Activated CD4-positive, alpha-beta T cell treated with anti-CD3 and anti-CD28 coated beads, Interleukin-2, amount 50 U/mL, for 16 hours (primary cell): ENCODE data around the gene MSI2.
A peak's percentile ranks its signal among the peaks of the same experiment; 100 is the strongest.

Source experiments
- DNase-seq: peaks from one replicate; pipeline ENCODE4 v3.0.0-alpha.2; 2020

MSI2 gene

DNA sequence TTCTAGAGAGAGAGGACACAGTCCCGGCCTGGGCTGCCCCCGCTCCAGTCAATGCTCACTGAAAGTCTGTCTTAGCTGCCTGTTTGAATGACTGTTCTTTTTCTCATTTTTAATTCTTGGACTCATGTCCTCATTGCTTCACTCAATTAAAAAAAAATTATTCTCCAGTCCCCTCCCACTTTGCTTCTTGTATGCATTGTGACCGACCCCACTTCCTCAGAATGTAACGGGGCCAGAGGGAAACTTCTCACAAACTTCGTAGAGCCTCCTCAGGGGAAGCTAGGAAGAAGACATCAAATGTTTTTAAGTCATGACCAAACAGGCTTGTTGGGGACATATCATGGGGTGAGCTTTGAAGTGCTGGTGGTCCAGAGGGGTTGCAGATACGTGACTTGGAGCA lies 375.5 kb downstream of the MSI2 start:
- no peak for DNase-seq

- no peak for DNase-seq
These were observed 376.0 kb downstream of the MSI2 start for GRCh38 chr17:57632294-57632693.

DNA sequence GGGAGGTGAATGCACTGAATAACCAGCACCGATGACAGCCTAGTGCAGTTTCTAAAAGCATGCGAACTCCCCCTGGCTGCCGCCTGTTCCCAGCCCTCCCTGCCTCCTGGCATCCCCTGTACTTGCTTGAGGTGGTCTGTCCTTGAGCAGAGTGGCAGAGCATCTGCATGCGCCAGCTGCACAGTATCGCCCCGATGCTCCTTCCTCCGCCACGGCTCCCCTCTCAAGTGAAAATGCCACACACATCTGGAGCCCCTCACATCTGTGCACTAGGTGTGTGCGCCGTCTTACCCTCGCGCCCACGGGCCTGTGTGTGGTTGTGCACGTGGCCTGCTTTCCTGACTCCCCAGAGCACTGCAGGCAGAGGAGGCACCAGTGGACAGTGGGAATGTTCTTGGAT lies 376.9 kb downstream of the MSI2 start:
- DNase-seq, result no peak

GRCh38 chr17:57634713-57635465 lies 378.6 kb downstream of the MSI2 start:
- DNase-seq, result no peak

DNA sequence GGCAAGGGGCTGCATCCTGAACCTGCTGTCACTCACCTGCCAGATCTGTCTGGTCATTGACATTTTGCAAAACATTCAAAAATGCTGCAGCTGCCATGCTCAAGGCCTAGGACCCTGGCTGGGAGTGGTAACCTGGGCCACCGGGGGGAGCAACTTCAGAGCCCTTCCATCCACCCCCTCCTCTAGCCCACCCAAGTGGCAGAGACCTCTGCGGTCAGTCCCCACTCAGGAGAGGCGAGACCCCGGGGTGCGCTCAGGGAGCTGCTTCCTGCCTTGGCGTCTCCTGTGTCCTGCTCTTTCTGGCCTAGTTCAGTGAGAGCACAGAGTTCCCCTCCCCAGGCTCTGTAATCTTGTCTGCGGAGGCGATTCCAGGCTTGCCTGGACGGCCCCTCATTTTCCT lies 380.0 kb downstream of the MSI2 start:
- no peak for DNase-seq

DNA sequence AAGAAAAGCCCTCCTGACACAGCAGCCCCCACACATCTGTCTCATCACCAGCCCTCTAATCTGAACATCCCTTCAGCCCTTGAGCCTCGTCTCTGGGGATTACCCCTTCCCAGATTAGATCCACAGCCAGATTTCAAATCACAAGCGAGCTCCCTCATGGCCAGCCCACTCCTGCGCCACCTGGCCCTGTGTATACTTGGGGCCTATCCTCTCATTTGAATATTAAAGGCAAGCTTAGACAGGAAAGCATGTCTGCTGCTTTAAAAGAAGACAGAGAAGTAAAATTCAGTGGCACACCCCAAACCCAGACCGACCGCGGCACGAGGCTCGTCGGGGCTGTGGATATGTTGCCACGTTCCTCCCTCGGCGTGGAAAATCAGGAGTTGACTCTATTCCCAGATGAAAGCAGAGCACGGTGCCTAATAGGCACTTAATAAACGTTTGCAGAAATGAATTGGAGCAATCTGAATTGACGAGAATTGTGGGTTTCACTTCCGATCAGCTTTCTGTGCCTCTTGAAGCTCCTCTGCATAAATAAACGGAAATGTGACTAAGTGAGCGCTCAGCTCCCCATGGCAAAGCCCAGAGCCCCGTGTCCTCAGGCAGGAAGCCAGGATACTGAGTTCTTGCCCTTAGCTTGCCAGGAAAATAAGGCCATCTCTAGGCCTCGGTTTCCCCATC lies 380.8 kb downstream of the MSI2 start:
- DNase-seq, result no peak

- DNase-seq, result no peak
These were observed 381.3 kb downstream of the MSI2 start for GRCh38 chr17:57637666-57638010.

GRCh38 chr17:57638284-57638683 lies 382.0 kb downstream of the MSI2 start:
- no peak for DNase-seq

DNA sequence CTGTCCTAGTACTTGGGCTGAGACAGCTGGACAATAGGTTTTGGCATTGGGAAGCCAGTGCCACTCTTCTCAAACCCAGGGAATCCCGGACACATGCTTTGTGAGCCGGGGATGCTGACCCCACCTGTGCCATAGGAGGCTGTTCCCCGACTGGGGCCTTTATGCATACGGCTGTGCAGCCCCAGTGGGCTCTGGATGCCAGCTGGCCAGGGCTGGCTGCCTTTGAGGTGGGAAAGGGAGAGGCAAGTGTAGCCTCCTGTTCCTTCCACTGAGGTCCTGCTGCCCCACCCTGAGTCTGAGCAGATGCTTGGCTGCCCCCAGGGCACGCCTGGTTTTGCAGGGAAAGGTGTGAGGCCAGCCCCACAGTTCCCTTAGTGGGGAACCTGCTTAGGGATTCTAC lies 383.1 kb downstream of the MSI2 start:
- no peak for DNase-seq

- no peak for DNase-seq
These were observed 383.8 kb downstream of the MSI2 start for GRCh38 chr17:57640079-57640478.

- no peak for DNase-seq
These were observed 385.4 kb downstream of the MSI2 start for GRCh38 chr17:57641761-57642160.

- no peak for DNase-seq
These were observed 386.7 kb downstream of the MSI2 start for GRCh38 chr17:57643062-57643461.

- DNase-seq, result no peak
These were observed 388.0 kb downstream of the MSI2 start for GRCh38 chr17:57644326-57644725.

DNA sequence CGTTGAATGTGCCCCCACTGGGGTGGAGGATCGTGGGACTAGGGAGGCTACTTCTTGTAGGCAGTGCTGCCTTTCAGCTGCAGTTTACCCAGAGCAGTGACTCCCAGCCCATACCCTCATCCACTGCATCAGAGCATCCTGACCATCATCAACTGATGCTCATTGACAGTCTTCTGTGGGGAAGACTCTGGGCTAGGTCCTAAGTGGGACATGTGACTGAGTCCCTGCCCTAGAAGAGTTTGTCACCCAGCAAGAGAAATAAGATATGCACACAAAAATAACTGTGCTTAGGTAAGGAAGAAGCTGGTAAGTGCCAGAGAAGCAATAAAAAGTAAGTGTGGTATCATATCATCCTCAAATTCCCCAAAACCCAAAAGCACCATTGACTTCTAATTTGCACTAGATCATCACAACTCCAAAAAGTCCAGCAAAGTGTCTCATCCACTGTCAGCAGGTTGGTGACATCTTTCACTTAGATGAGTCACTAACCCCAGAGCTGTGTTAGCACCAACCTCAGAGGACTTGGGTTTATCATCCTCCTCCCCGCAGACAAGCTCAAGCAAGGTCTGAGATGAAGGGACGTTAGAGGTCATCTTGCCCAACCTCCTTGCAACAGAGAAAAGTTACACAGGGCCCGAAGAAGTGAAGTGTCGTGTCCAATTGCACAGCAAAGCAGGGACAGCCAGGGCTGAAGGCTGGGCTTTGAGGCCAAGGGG lies 389.8 kb downstream of the MSI2 start:
- DNase-seq, result peak; percentile 63

DNA sequence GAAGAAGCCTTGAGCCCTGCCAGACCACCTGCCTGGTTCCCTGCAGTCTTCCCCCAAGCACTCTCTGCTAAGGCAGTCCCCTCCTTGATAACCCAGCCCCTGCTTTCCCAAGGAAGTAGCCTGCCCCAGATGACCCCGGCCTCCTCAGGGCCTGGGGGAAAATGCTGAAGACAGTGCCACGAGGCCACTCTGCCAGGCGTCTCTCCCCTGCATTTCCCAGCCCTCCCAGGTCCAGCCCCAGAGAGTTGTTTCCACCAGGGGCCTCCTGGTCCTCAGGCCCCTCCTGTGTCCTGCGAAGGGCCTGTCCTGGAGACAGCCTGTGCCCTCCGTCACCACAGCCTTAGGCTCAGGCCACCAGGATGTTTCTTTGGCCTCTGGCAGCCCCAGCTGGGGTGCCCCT lies 392.4 kb downstream of the MSI2 start:
- no peak for DNase-seq

- no peak for DNase-seq
These were observed 392.9 kb downstream of the MSI2 start for GRCh38 chr17:57649191-57649590.

GRCh38 chr17:57649731-57650484 lies 393.6 kb downstream of the MSI2 start:
- no peak for DNase-seq

GRCh38 chr17:57650548-57650947 lies 394.2 kb downstream of the MSI2 start:
- no peak for DNase-seq

- DNase-seq, result no peak
These were observed 395.1 kb downstream of the MSI2 start for GRCh38 chr17:57651451-57651850.

DNA sequence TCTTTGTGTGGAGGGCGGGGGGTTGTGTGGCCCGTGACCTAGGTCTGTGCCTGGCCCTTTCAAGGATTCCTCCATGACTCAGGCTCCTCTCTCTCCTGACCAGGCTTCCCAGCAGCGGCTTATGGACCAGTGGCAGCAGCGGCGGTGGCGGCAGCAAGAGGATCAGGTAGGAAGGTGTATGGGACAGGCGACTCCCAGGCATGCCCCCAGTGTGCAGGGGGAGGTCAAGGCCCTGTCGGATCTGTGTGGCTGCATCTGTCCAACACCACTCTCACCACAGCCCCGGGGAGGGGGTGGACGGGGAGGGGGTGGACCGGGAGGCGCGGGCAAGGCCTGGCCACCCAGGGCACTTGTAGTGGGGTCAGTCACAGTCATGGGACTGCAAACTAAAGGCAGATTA lies 395.7 kb downstream of the MSI2 start:
- no peak for DNase-seq

GRCh38 chr17:57652811-57653210 lies 396.5 kb downstream of the MSI2 start:
- DNase-seq, result no peak

DNA sequence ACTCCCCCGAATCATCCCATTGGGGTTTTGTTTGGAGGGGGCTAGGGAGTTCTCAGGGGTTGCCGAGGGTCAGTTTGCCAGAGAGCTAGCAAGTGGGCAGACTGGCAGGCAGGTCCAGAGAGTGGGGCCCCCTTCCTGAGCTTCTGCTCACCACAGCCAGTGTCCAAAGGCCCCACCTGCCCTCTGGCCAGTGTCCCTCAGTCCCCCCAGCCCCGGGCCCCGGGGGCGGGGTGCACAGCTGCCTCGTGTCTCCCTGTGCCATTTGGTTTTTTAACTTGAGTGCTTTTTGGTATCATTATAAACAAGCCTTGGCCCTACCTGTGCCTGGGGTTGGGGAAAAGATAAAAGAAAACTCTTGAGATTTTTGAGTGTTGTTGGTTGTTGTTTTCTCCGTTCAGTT lies 397.0 kb downstream of the MSI2 start:
- DNase-seq, result no peak

- no peak for DNase-seq
These were observed 397.9 kb downstream of the MSI2 start for GRCh38 chr17:57654040-57654775.
